SK-N-SH treated with all-trans-retinoic acid at 6 μM for 48 hours (cell line): ENCODE results near the gene SYTL4.

Experiments used
- ATAC-seq: fragments of 200-7000 bp; cut with Tn5 transposase; 3 replicates; pipeline ENCODE4 v1.9.1; 2020; ENCODE audit warnings: mild to moderate bottlenecking, moderate library complexity
- ARNTL ChIP-seq: fragments of 450-650 bp; formaldehyde crosslinking; IDR thresholded peaks from 2 replicates; pipeline ENCODE4 v1.5.0; 2020; ENCODE audit warnings: low read depth, mild to moderate bottlenecking, moderate library complexity, borderline replicate concordance
- BACH2 ChIP-seq: fragments of 250-450 bp; sonication (Bioruptor Pico); IDR thresholded peaks from 2 replicates; pipeline ENCODE4 v1.9.0; 2021; ENCODE audit warnings: mild to moderate bottlenecking, borderline replicate concordance
- CREB5 ChIP-seq: fragments of 250-450 bp; sonication (Bioruptor Pico); IDR thresholded peaks from 2 replicates; pipeline ENCODE4 v1.5.1; 2020; ENCODE audit warnings: low read depth, mild to moderate bottlenecking, moderate library complexity
- CSDC2 ChIP-seq: fragments of 250-450 bp; sonication (Bioruptor Pico); IDR thresholded peaks from 2 replicates; pipeline ENCODE4 v1.5.0; 2020; ENCODE audit warnings: mild to moderate bottlenecking, moderate library complexity
- CSRNP3 ChIP-seq: fragments of 250-450 bp; sonication (Bioruptor Pico); IDR thresholded peaks from 2 replicates; pipeline ENCODE4 v1.5.1; 2021; ENCODE audit warnings: mild to moderate bottlenecking, moderate library complexity
- GLIS3 ChIP-seq: fragments of 250-450 bp; sonication (Bioruptor Pico); IDR thresholded peaks from 2 replicates; pipeline ENCODE4 v1.5.0; 2020; ENCODE audit warnings: mild to moderate bottlenecking, moderate library complexity
- ISL1 ChIP-seq: fragments of 250-450 bp; sonication (Bioruptor Pico); IDR thresholded peaks from 2 replicates; pipeline ENCODE4 v2.1.2; 2022; ENCODE audit warnings: mild to moderate bottlenecking, moderate library complexity
- OSR1 ChIP-seq: fragments of 250-450 bp; sonication (Bioruptor Pico); IDR thresholded peaks from 2 replicates; pipeline ENCODE4 v1.8.0; 2022; ENCODE audit warnings: moderate library complexity, mild to moderate bottlenecking, inconsistent platforms
- PATZ1 ChIP-seq: fragments of 250-450 bp; sonication (Bioruptor Pico); IDR thresholded peaks from 2 replicates; pipeline ENCODE4 v1.8.0; 2020; ENCODE audit warnings: mild to moderate bottlenecking, moderate library complexity, borderline replicate concordance
- POU6F1 ChIP-seq: fragments of 250-450 bp; sonication (Bioruptor Pico); IDR thresholded peaks from 2 replicates; pipeline ENCODE4 v1.8.0; 2021; ENCODE audit warnings: low read depth, mild to moderate bottlenecking, moderate library complexity, borderline replicate concordance
- PPARA ChIP-seq: fragments of 250-450 bp; sonication (Bioruptor Pico); IDR thresholded peaks from 2 replicates; pipeline ENCODE4 v1.5.0; 2020; ENCODE audit warnings: mild to moderate bottlenecking, borderline replicate concordance
- RARB ChIP-seq: fragments of 250-450 bp; sonication (Bioruptor Pico); IDR thresholded peaks from 2 replicates; pipeline ENCODE4 v1.8.0; 2021; ENCODE audit warnings: mild to moderate bottlenecking, moderate library complexity
- SNAI2 ChIP-seq: fragments of 250-450 bp; sonication (Bioruptor Pico); IDR thresholded peaks from 2 replicates; pipeline ENCODE4 v1.5.0; 2020; ENCODE audit warnings: mild to moderate bottlenecking, moderate library complexity
- TCF4 ChIP-seq: fragments of 250-450 bp; sonication (Bioruptor Pico); IDR thresholded peaks from 2 replicates; pipeline ENCODE4 v1.8.0; 2021; ENCODE audit warnings: mild to moderate bottlenecking, moderate library complexity, borderline replicate concordance
- TOX ChIP-seq: fragments of 250-450 bp; sonication (Bioruptor Pico); IDR thresholded peaks from 2 replicates; pipeline ENCODE4 v1.8.0; 2021; ENCODE audit warnings: mild to moderate bottlenecking, moderate library complexity, borderline replicate concordance
- TSHZ2 ChIP-seq: fragments of 250-450 bp; sonication (Bioruptor Pico); IDR thresholded peaks from 2 replicates; pipeline ENCODE4 v1.5.0; 2020; ENCODE audit warnings: mild to moderate bottlenecking, moderate library complexity
- ZC3H10 ChIP-seq: fragments of 250-450 bp; sonication (Bioruptor Pico); IDR thresholded peaks from 2 replicates; pipeline ENCODE4 v1.5.1; 2021; ENCODE audit warnings: mild to moderate bottlenecking, moderate library complexity
- ZFP3 ChIP-seq: fragments of 250-450 bp; sonication (Bioruptor Pico); IDR thresholded peaks from 2 replicates; pipeline ENCODE4 v1.5.0; 2020; ENCODE audit warnings: mild to moderate bottlenecking, moderate library complexity
- ZFP30 ChIP-seq: fragments of 450-650 bp; formaldehyde crosslinking; IDR thresholded peaks from 2 replicates; pipeline ENCODE4 v1.5.0; 2022; ENCODE audit warnings: mild to moderate bottlenecking, moderate library complexity
- ZNF565 ChIP-seq: fragments of 450-650 bp; formaldehyde crosslinking; conservative IDR thresholded peaks from 2 replicates; pipeline ENCODE4 v1.5.0; 2020; ENCODE audit warnings: low read depth, mild to moderate bottlenecking, moderate library complexity
- ZNF70 ChIP-seq: fragments of 450-650 bp; formaldehyde crosslinking; IDR thresholded peaks from 2 replicates; pipeline ENCODE4 v1.5.0; 2020; ENCODE audit warnings: mild to moderate bottlenecking, moderate library complexity
- ZNF8 ChIP-seq: fragments of 450-650 bp; formaldehyde crosslinking; IDR thresholded peaks from 2 replicates; pipeline ENCODE4 v1.5.0; 2020; ENCODE audit warnings: mild to moderate bottlenecking, moderate library complexity

The SYTL4 gene

GRCh38 chrX:100647739-100648138 is 84.2 kb downstream of the SYTL4 start:
- no peak for ATAC-seq
- TF ChIP-seq RARB (CRISPR knock-in tag) (no peak), ZNF8 (no peak), PPARA (no peak), POU6F1 (CRISPR knock-in tag) (no peak), CSDC2 (CRISPR knock-in tag) (no peak), ZFP3 (CRISPR knock-in tag) (no peak), ZC3H10 (CRISPR knock-in tag) (no peak)

GRCh38 chrX:100647095-100647494 is 84.8 kb downstream of the SYTL4 start:
- TF ChIP-seq PPARA (no peak), POU6F1 (CRISPR knock-in tag) (no peak), ZNF8 (no peak), CREB5 (CRISPR knock-in tag) (no peak), ZNF565 (CRISPR knock-in tag) (no peak), OSR1 (CRISPR knock-in tag) (no peak), ZC3H10 (CRISPR knock-in tag) (no peak), TOX (CRISPR knock-in tag) (no peak), ZNF70 (no peak), CSDC2 (CRISPR knock-in tag) (no peak), GLIS3 (no peak), BACH2 (CRISPR knock-in tag) (no peak), TSHZ2 (CRISPR knock-in tag) (no peak), PATZ1 (no peak), CSRNP3 (CRISPR knock-in tag) (no peak), TCF4 (CRISPR knock-in tag) (no peak), ARNTL (CRISPR knock-in tag) (no peak), RARB (CRISPR knock-in tag) (no peak), ISL1 (CRISPR knock-in tag) (no peak), SNAI2 (no peak)
- ATAC-seq: no peak

GRCh38 chrX:100645106-100645505 is 86.8 kb downstream of the SYTL4 start:
- ATAC-seq: no peak
- no peak for TF ChIP-seq ZFP30 (CRISPR knock-in tag)
- no peak for TF ChIP-seq ZNF70
- no peak for TF ChIP-seq TOX (CRISPR knock-in tag)
- no peak for TF ChIP-seq TSHZ2 (CRISPR knock-in tag)
- TF ChIP-seq TCF4 (CRISPR knock-in tag): no peak
- TF ChIP-seq GLIS3: no peak
- no peak for TF ChIP-seq SNAI2
- TF ChIP-seq ARNTL (CRISPR knock-in tag): no peak
- TF ChIP-seq ISL1 (CRISPR knock-in tag): no peak
- no peak for TF ChIP-seq PPARA
- no peak for TF ChIP-seq CSRNP3 (CRISPR knock-in tag)
- TF ChIP-seq RARB (CRISPR knock-in tag): no peak
